PC-3 (cell line): ENCODE measurements around the gene P3H2.

Experiments used
- CTCF ChIP-seq: fragments of 300-600 bp; sonication (generic); conservative IDR thresholded peaks from 2 replicates; pipeline ENCODE4 v1.5.1; 2017; ENCODE audit warnings: antibody characterized with exemption, low read depth, mild to moderate bottlenecking, low read length
- EZH2phosphoT487 ChIP-seq: fragments of 300-600 bp; sonication (generic); IDR thresholded peaks from 2 replicates; pipeline ENCODE4 v1.6.1; 2018; ENCODE audit warnings: mild to moderate bottlenecking, antibody characterized with exemption, low read length, borderline replicate concordance

DNA sequence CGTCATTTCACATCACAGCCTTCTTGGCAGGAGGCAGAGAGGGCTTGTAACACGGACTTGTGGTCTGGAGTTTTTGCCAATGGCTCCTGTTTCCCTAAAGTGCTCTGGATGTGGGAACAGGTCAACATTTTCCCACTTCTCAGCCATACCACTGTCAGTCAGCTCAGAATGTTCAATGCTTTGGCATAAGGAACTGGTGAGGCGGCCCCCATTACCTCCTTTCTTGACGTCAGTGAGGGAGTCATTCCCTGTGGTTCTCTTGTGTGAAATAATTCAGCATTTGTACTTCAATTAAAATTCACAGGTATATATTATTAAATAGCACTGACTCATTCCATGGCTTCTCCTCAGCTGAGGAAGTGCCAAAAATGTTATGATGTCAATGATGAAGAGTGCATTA is 167.1 kb downstream of the P3H2 start:
- TF ChIP-seq CTCF (no peak), EZH2phosphoT487 (no peak)
